ENCODE measurements around the gene EML4. TPM values are rescaled to one million over a fixed set of nuclear protein-coding genes. Genes with fewer than 3 reads are reported as not detected.

The EML4 gene
- total and polyA plus RNA-seq, 10 of the 15 experiments (the other 5 are each of a cell fraction or from before 2014, with no cell fraction given) = 23.1 to 91.3 (median 77.4) TPM

- TF ChIP-seq IRF3 (IDR thresholded peaks at IDR 0.05) = no peak
- TF ChIP-seq POLR2AphosphoS5 (IDR thresholded peaks at IDR 0.05; ENCODE audit: low read length) = no peak
- no peak for TF ChIP-seq IKZF1 (conservative IDR thresholded peaks at IDR 0.05)
- TF ChIP-seq SMAD1 (IDR thresholded peaks at IDR 0.05; ENCODE audit: low read depth, partially characterized antibody) = no peak
- TF ChIP-seq SP1 (IDR thresholded peaks at IDR 0.05; ENCODE audit: low read depth, low read length) = no peak
- no peak for TF ChIP-seq NRF1 (conservative IDR thresholded peaks at IDR 0.05; ENCODE audit: low read depth, low read length)
- no peak for TF ChIP-seq NR2C1 (IDR thresholded peaks at IDR 0.05)
- TF ChIP-seq E2F8 (IDR thresholded peaks at IDR 0.05; ENCODE audit: low read depth, partially characterized antibody) = no peak
Observed at GRCh38 chr2:42366411-42366810, 197.3 kb downstream of the EML4 start (continued).

- no peak for FAIRE-seq
- CTCF ChIA-PET = no interaction called here
- in situ Hi-C loops (cut with MboI) (no loop called here), intact Hi-C loops (cut with micrococcal nuclease; ENCODE audit: unreplicated experiment) (loop anchor here (10.0 kb wide), 1 partner anchor 427 kb away; the partner anchor contains the start of gene HAAO)
- RAD21 ChIA-PET (ENCODE audit: unreplicated experiment) = no interaction called here
- H3K9ac ChIP-seq (ENCODE audit: control insufficient read depth, insufficient read depth, low read length) = no peak overlapping the region
- ATAC-seq = no peak
- no peak overlapping the region for H3K4me2 ChIP-seq (ENCODE audit: control insufficient read depth, insufficient read depth)
- POLR2A ChIA-PET = no interaction called here
- H3K27ac ChIP-seq (ENCODE audit: control insufficient read depth, insufficient read depth) = no peak overlapping the region
- no peak overlapping the region for H3K4me3 ChIP-seq
- no peaks in the 10 kb centered on the region for H3K79me2 ChIP-seq (ENCODE audit: control insufficient read depth, insufficient read depth, low read length)
- no peaks in the 10 kb centered on the region for H3K4me1 ChIP-seq (ENCODE audit: control insufficient read depth, insufficient read depth, low read length)
- BruUV-seq (replicated peaks) = no TSS peak
- no peaks in the 10 kb centered on the region for H4K20me1 ChIP-seq (ENCODE audit: control insufficient read depth, insufficient read depth)
- H3K36me3 ChIP-seq (ENCODE audit: control insufficient read depth in 2 of 2, insufficient read depth in 2 of 2, low read length in 1 of 2) = no peaks in the 10 kb centered on the region
- WGBS (ENCODE audit: insufficient coverage, insufficient replicate concordance, low lambda C conversion rate, missing lambda C conversion rate) = 69% methylated on average over 3 of the region's 3 CpGs
- no peaks in the 10 kb centered on the region; a peak in 1 of 4 replicates for H3K27me3 ChIP-seq (replicated peaks in 1 of 2; ENCODE audit: control insufficient read depth in 2 of 2, insufficient read depth in 2 of 2, low read length in 1 of 2)
- no peak for DNase-seq (ENCODE audit: low read depth, low spot score)
- H3K9me3 ChIP-seq (replicated peaks; ENCODE audit: control insufficient read depth, insufficient read depth, low read length) = no peaks in the 10 kb centered on the region
- no peak overlapping the region for H2AFZ ChIP-seq (ENCODE audit: control insufficient read depth, low read depth, low read length)
- SMC1A ChIA-PET (ENCODE audit: uncharacterized antibody, unreplicated experiment) = no interaction called here
- TF ChIP-seq ETV6 (conservative IDR thresholded peaks at IDR 0.05 in 1 of 2, IDR thresholded peaks at IDR 0.05 in 1 of 2; ENCODE audit: borderline replicate concordance in 1 of 2, low read depth in 1 of 2) (no peak), SMAD5 (IDR thresholded peaks at IDR 0.05; ENCODE audit: low read depth) (no peak), ZNF622 (IDR thresholded peaks at IDR 0.05) (no peak), E2F4 (IDR thresholded peaks at IDR 0.05; ENCODE audit: low read depth, low read length) (no peak), JUNB (IDR thresholded peaks at IDR 0.05) (no peak), ELK1 (IDR thresholded peaks at IDR 0.05; ENCODE audit: low read depth, low read length) (no peak), MYB (IDR thresholded peaks at IDR 0.05; ENCODE audit: borderline replicate concordance, low read depth, low read length) (no peak), JUND (IDR thresholded peaks at IDR 0.05; ENCODE audit: low read depth, low read length) (no peak), HDAC6 (IDR thresholded peaks at IDR 0.05; ENCODE audit: unreplicated experiment) (no peak), HDAC2 (IDR thresholded peaks at IDR 0.05) (no peak)
Observed at GRCh38 chr2:42367835-42368234, 198.7 kb downstream of the EML4 start.
